Stimulated activated CD4-positive, alpha-beta T cell treated with anti-CD3 and anti-CD28 coated beads, Interleukin-4, amount 100 ng/mL, for 4 hours (primary cell): ENCODE measurements around the gene CDC42EP3.
A peak's percentile ranks its signal among the peaks of the same experiment; 100 is the strongest.

Source experiments
- DNase-seq, 2 experiments: peaks; one replicate each; pipeline ENCODE4 v3.0.0-alpha.2; 2020

The CDC42EP3 gene

GRCh38 chr2:37633845-37634244, 37.6 kb downstream of the CDC42EP3 start:
- DNase-seq = no peak

- DNase-seq = no peak
Measured at GRCh38 chr2:37633234-37633633, 38.2 kb downstream of the CDC42EP3 start.

GRCh38 chr2:37632310-37632709, 39.1 kb downstream of the CDC42EP3 start:
- DNase-seq = no peak

- DNase-seq = no peak
Measured at GRCh38 chr2:37631698-37632097, 39.7 kb downstream of the CDC42EP3 start.

GRCh38 chr2:37631292-37631691, 40.1 kb downstream of the CDC42EP3 start:
- no peak for DNase-seq

GRCh38 chr2:37630776-37631175, 40.7 kb downstream of the CDC42EP3 start:
- no peak for DNase-seq

GRCh38 chr2:37630301-37630700, 41.1 kb downstream of the CDC42EP3 start:
- no peak for DNase-seq

- DNase-seq = no peak
Measured at GRCh38 chr2:37629529-37629928, 41.9 kb downstream of the CDC42EP3 start.

GRCh38 chr2:37627710-37628109, 43.7 kb downstream of the CDC42EP3 start:
- DNase-seq = no peak

GRCh38 chr2:37625796-37626571, 45.5 kb downstream of the CDC42EP3 start:
- peak; percentile 30 to 67 for DNase-seq

GRCh38 chr2:37625156-37625555, 46.3 kb downstream of the CDC42EP3 start:
- no peak for DNase-seq

GRCh38 chr2:37623971-37624900, 47.2 kb downstream of the CDC42EP3 start:
- DNase-seq = peak in 1 of 2 experiments; percentile 32

GRCh38 chr2:37623406-37623805, 48.0 kb downstream of the CDC42EP3 start:
- no peak for DNase-seq

- no peak for DNase-seq
Measured at GRCh38 chr2:37622450-37623100, 48.9 kb downstream of the CDC42EP3 start.

- DNase-seq = no peak
Measured at GRCh38 chr2:37621199-37621598, 50.2 kb downstream of the CDC42EP3 start.

GRCh38 chr2:37619959-37620300, 51.5 kb downstream of the CDC42EP3 start:
- no peak for DNase-seq

- DNase-seq = no peak
Measured at GRCh38 chr2:37619230-37619958, 52.0 kb downstream of the CDC42EP3 start.

GRCh38 chr2:37618326-37618725, 53.1 kb downstream of the CDC42EP3 start:
- no peak for DNase-seq

- DNase-seq = no peak
Measured at GRCh38 chr2:37617119-37617892, 54.1 kb downstream of the CDC42EP3 start.

- DNase-seq = no peak
Measured at GRCh38 chr2:37616677-37617005, 54.8 kb downstream of the CDC42EP3 start.

GRCh38 chr2:37615804-37616676, 55.4 kb downstream of the CDC42EP3 start:
- peak; percentile 17 to 51 for DNase-seq
